Testis (tissue), 3 donors: ENCODE measurements around the gene MCC. TPM values are rescaled to one million over a fixed set of nuclear protein-coding genes. Genes with fewer than 3 reads are reported as not detected.

ENCODE experiments used
- DNase-seq: peaks from one replicate; pipeline ENCODE4 v3.0.0-alpha.2; 2019
- H3K27ac ChIP-seq, 2 donors: fragments of 200-600 bp; sonication (generic); one replicate each; pipeline ENCODE4 v1.5.1; 2019
- H3K27me3 ChIP-seq: fragments of 200-600 bp; sonication (generic); one replicate; pipeline ENCODE4 v1.5.1; 2019
- H3K36me3 ChIP-seq: fragments of 200-600 bp; sonication (generic); one replicate; pipeline ENCODE4 v1.5.1; 2017; ENCODE audit warnings: low read depth; ENCODE audit errors: missing control alignments
- H3K4me1 ChIP-seq: fragments of 200-600 bp; sonication (generic); one replicate; pipeline ENCODE4 v1.5.1; 2019
- H3K4me3 ChIP-seq, 2 donors: fragments of 200-600 bp; sonication (generic); one replicate each; pipeline ENCODE4 v1.5.1; 2017 to 2019
- H3K9me3 ChIP-seq: fragments of 200-600 bp; sonication (generic); one replicate; pipeline ENCODE4 v1.5.1; 2017
- POLR2A ChIP-seq: fragments of 450-650 bp; IDR thresholded peaks from one replicate; pipeline ENCODE4 v1.6.1; 2017; ENCODE audit warnings: antibody characterized with exemption, mild to moderate bottlenecking, moderate library complexity
- WGBS, 2 donors: methylation state at CpG; one replicate each; pipeline ENCODE4 v1.1.5; 2018; 5-methylcytosine and 5-hydroxymethylcytosine counted together
- intact Hi-C: fragments of 100-400 bp; cut with DNase I; formaldehyde crosslinking; loops from one replicate; pipeline ENCODE4 v1.15.1; 2023; ENCODE audit warnings: low total_unique reads
- polyA plus RNA-seq: library from polyadenylated mRNA; stranded (reverse); fragments of 350-450 nt; fragmentation: Illumina TruSeq; extraction: RNeasy Lipid Tissue Mini Kit (QIAGEN cat#74804); gene quantifications from one replicate; pipeline ENCODE4 v1.2.3, GENCODE V29; 2014; ENCODE audit warnings: low read depth, low replicate concordance; ENCODE audit not compliant: insufficient read depth
- total RNA-seq, 2 donors: library from RNA; depleted of rRNA; stranded (reverse); fragments of >200 nt; gene quantifications; one replicate each; pipeline ENCODE4 v1.2.3, GENCODE V29; 2016
- TF ChIP-seq, protein P1 (sequence below), 3 experiments: fragments of 450-650 bp in 2 of 3; fragments of 200-600 bp in 1 of 3; sonication (generic) in 1 of 3; IDR thresholded peaks; one replicate each; pipeline ENCODE4 v1.5.1; 2016 to 2019; ENCODE audit warnings: antibody characterized with exemption in 3 of 3, mild to moderate bottlenecking in 2 of 3, moderate library complexity in 1 of 3

Gene MCC
- total and polyA plus RNA-seq, 3 donors from 2014 or later, result 7.1 to 23.7 (median 21.4) TPM

DNA sequence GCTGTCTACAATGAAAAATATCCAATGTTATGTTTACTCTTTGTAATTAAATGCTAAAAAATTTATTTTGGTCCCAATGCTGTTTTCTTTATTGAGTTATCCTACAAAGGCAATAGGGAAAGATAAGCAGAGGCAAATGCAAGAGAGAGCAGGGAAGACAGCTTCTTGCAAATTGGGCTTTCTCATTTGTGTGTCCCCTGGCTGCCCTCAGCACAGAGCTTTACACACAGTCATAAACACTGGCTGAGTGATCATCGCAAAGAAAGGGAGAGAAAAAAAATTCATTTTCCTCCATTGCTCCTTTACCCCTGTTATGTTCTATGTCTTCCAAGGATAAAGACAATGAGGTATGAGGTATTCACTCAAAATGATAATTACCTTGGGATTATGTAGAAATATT is 51.1 kb downstream of the MCC start:
- intact Hi-C loops, result no loop called here
- Histone ChIP-seq H3K4me1 (no peaks in the 10 kb centered on the region), H3K9me3 (no peaks in the 10 kb centered on the region), H3K27ac (no peak overlapping the region), H3K4me3 (no peak overlapping the region), H3K27me3 (no peaks in the 10 kb centered on the region), H3K36me3 (no peaks in the 10 kb centered on the region)
- TF ChIP-seq, protein P1, sequence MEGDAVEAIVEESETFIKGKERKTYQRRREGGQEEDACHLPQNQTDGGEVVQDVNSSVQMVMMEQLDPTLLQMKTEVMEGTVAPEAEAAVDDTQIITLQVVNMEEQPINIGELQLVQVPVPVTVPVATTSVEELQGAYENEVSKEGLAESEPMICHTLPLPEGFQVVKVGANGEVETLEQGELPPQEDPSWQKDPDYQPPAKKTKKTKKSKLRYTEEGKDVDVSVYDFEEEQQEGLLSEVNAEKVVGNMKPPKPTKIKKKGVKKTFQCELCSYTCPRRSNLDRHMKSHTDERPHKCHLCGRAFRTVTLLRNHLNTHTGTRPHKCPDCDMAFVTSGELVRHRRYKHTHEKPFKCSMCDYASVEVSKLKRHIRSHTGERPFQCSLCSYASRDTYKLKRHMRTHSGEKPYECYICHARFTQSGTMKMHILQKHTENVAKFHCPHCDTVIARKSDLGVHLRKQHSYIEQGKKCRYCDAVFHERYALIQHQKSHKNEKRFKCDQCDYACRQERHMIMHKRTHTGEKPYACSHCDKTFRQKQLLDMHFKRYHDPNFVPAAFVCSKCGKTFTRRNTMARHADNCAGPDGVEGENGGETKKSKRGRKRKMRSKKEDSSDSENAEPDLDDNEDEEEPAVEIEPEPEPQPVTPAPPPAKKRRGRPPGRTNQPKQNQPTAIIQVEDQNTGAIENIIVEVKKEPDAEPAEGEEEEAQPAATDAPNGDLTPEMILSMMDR (IDR thresholded peaks at IDR 0.05), result no peak
- no peak for TF ChIP-seq POLR2A
- 53 to 63% methylated on average over 1 of the region's 1 CpG for WGBS, 2 donors
- no peak for DNase-seq

DNA sequence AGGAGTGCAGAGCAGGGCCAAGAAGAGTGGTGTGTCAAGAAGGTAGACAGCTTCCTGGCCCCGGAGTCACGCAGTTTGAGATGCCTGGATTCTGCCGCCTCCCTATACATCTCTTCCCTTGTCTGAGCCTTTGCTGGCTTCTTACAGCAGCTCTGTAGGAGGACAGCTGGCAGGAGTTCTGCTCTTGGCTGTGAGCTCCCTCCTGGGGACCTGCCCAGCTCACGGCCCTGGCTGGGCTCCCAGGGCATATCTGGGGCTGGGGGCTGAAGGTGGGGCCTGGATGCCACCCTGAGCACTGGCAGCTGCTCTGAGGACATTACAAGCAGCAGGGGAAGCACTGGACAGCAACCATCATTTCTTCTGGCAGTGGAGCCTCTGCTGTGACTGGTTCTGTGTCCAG is 52.7 kb downstream of the MCC start:
- no peaks in the 10 kb centered on the region for H3K9me3 ChIP-seq
- H3K27me3 ChIP-seq, result no peaks in the 10 kb centered on the region
- no peak overlapping the region for H3K4me3 ChIP-seq
- no peaks in the 10 kb centered on the region for H3K36me3 ChIP-seq
- intact Hi-C loops, result no loop called here
- DNase-seq, result no peak
- H3K27ac ChIP-seq, result no peak overlapping the region
- WGBS, 2 donors, result 79 to 83% methylated on average over 3 to 4 of the region's 4 CpGs
- no peaks in the 10 kb centered on the region for H3K4me1 ChIP-seq
- TF ChIP-seq, protein P1 (IDR thresholded peaks at IDR 0.05), result no peak
- TF ChIP-seq POLR2A, result no peak

DNA sequence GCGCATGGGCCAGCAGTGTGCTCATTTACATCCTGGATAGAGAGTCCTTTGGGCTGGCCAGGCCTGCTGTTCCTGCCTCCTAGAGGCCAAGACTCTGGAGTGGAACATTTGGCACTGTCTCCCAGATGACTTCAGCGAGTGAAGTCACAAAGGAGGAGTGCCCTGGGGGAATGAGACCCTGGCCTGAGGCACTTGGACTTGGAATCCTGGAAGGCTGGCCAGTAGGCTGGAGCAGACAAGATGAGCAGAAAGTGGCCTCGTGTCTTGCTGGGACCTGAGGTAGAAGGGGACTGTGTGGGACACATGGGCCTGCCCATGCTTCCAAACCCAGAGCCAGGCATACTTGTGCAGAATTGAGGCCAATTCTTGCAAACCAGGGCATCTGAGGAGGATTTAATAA is 53.4 kb downstream of the MCC start, which contains the start of gene TSSK1B:
Gene TSSK1B (minus strand): TSS at position 101 of the 400 bp plus-strand sequence. CDS start 150 bp downstream, outside the sequence.
- 98 to 100% methylated on average over 2 to 3 of the region's 3 CpGs for WGBS, 2 donors
- no peak for DNase-seq
- no peaks in the 10 kb centered on the region for H3K36me3 ChIP-seq

DNA sequence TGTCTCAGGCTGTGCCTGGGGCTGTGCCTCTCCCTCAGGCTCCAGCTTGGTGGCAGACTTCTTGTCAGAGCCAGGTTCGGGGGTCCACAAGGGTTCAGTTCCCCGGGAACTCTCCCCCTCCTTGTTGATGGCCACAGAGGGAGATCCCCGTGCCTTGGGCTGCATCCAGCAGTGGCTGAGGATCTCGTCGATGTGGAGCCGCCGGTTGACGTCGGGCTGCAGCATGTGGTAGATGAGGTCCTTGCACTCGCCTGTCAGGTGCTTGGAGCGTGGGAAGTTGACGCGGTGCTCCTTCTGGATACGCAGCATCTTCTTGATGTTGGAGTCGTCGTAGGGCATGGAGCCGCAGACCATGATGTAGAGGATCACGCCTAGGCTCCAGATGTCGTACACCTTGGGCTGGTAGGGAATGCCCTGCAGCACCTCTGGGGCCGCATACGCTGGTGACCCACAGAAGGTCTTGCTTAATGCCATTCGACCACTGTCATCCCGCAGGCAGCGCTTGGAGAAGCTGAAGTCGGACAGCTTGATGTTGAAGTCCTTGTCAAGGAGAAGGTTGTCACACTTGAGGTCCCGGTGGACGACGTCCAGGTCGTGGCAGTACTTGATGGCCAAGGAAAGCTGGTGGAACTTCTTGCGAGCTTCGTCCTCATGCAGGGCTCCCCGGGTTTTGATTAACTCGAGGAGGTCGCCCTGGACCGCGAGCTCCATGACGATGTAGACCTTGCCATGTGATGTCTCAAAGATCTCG is 54.2 kb downstream of the MCC start:
- intact Hi-C loops, result no loop called here
- no peaks in the 10 kb centered on the region for H3K36me3 ChIP-seq
- no peaks in the 10 kb centered on the region for H3K9me3 ChIP-seq
- H3K4me1 ChIP-seq, result no peaks in the 10 kb centered on the region
- no peak for DNase-seq
- H3K4me3 ChIP-seq, result no peak overlapping the region
- no peak overlapping the region for H3K27ac ChIP-seq
- 95 to 96% methylated on average over 15 to 38 of the region's 38 CpGs for WGBS, 2 donors
- no peaks in the 10 kb centered on the region for H3K27me3 ChIP-seq
- TF ChIP-seq, protein P1 (IDR thresholded peaks at IDR 0.05), result no peak
- no peak for TF ChIP-seq POLR2A

More for the DNA sequence above, 53.4 kb downstream of the MCC start, which contains the start of gene TSSK1B:
- intact Hi-C loops, result no loop called here
- TF ChIP-seq, protein P1 (IDR thresholded peaks at IDR 0.05), result no peak
- no peak for TF ChIP-seq POLR2A
- Histone ChIP-seq H3K4me3 (no peak within 1 kb of the TSS), H3K27ac (no peak within 1 kb of the TSS), H3K9me3 (no peaks in the 10 kb centered on the region), H3K27me3 (no peaks in the 10 kb centered on the region), H3K4me1 (no peaks in the 10 kb centered on the region)

DNA sequence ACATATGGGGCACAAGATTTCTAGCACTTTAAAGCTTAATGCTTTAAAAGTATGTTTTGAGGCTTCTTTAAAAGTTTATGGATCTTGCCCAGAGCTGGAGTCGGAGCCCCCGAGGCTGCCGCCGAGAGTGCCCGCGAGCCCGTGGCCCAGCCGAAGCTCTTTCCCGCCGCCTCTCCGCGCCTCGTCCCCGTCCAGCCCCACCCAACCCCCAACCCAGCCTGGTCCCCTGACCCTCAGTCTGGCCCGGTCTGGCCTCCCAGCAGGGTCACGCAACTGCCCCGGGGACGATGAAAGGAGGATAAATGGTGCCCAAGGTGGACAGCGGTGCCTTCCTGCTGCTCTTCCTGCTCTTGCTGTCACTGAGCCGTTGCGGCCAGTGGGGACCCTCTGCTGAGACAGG is 55.2 kb downstream of the MCC start:
- TF ChIP-seq POLR2A, result no peak
- TF ChIP-seq, protein P1 (IDR thresholded peaks at IDR 0.05), result no peak
- Histone ChIP-seq H3K9me3 (no peaks in the 10 kb centered on the region), H3K27me3 (no peaks in the 10 kb centered on the region), H3K36me3 (no peaks in the 10 kb centered on the region), H3K4me3 (no peak overlapping the region), H3K4me1 (no peaks in the 10 kb centered on the region), H3K27ac (no peak overlapping the region)
- 73 to 94% methylated on average over 13 to 21 of the region's 21 CpGs for WGBS, 2 donors
- no peak for DNase-seq
- intact Hi-C loops, result no loop called here
